ENCODE measurements around the gene C17orf107.

DNA sequence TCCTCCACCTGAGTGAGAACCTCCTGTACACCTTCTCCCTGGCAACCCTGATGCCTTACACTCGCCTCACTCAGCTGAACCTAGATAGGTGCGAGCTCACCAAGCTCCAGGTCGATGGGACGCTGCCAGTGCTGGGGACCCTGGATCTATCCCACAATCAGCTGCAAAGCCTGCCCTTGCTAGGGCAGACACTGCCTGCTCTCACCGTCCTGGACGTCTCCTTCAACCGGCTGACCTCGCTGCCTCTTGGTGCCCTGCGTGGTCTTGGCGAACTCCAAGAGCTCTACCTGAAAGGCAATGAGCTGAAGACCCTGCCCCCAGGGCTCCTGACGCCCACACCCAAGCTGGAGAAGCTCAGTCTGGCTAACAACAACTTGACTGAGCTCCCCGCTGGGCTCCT, 33.4 kb downstream of the C17orf107 start:
- TF ChIP-seq JUNB (CRISPR knock-in tag; IDR thresholded peaks at IDR 0.05; ENCODE audit: borderline replicate concordance) (no peak), ADNP (CRISPR knock-in tag; IDR thresholded peaks at IDR 0.05) (no peak)

All from HepG2 (cell line).